ENCODE measurements around the gene GALNT5. TPM values are rescaled to one million over a fixed set of nuclear protein-coding genes. Genes with fewer than 3 reads are reported as not detected.

GALNT5 gene
- total RNA-seq, 1 donor from 2014 or later: 5.3 TPM

- H3K4me1 Mint-ChIP-seq (ENCODE audit: unreplicated experiment): peaks cover 2% of the 10 kb centered on the region
- no peaks in the 10 kb centered on the region for H3K36me3 Mint-ChIP-seq (ENCODE audit: unreplicated experiment)
- no peak overlapping the region for H3K4me3 Mint-ChIP-seq (ENCODE audit: unreplicated experiment)
- DNase-seq (ENCODE audit: extremely low spot score, unreplicated experiment): no peak
- no peak overlapping the region for H3K27ac Mint-ChIP-seq (ENCODE audit: unreplicated experiment)
- peaks cover 3% of the 10 kb centered on the region for H3K27me3 Mint-ChIP-seq (ENCODE audit: unreplicated experiment)
- H3K9me3 Mint-ChIP-seq (ENCODE audit: unreplicated experiment): peaks cover 3% of the 10 kb centered on the region
- TF ChIP-seq CTCF (IDR thresholded peaks at IDR 0.05): no peak
Observed at GRCh38 chr2:157229572-157229971, 27.9 kb upstream of the GALNT5 start.

GRCh38 chr2:157231476-157231875, 26.0 kb upstream of the GALNT5 start:
- no peak overlapping the region for H3K27ac Mint-ChIP-seq (ENCODE audit: unreplicated experiment)
- H3K4me3 Mint-ChIP-seq (ENCODE audit: unreplicated experiment): no peak overlapping the region
- DNase-seq (ENCODE audit: extremely low spot score, unreplicated experiment): no peak
- H3K9me3 Mint-ChIP-seq (ENCODE audit: unreplicated experiment): peaks cover 3% of the 10 kb centered on the region
- no peak for TF ChIP-seq CTCF (IDR thresholded peaks at IDR 0.05)
- H3K27me3 Mint-ChIP-seq (ENCODE audit: unreplicated experiment): peaks cover 3% of the 10 kb centered on the region
- H3K4me1 Mint-ChIP-seq (ENCODE audit: unreplicated experiment): peaks cover 2% of the 10 kb centered on the region
- no peaks in the 10 kb centered on the region for H3K36me3 Mint-ChIP-seq (ENCODE audit: unreplicated experiment)

- H3K4me1 Mint-ChIP-seq (ENCODE audit: unreplicated experiment): peaks cover 2% of the 10 kb centered on the region
- H3K36me3 Mint-ChIP-seq (ENCODE audit: unreplicated experiment): no peaks in the 10 kb centered on the region
- TF ChIP-seq CTCF (IDR thresholded peaks at IDR 0.05): no peak
- no peak overlapping the region for H3K27ac Mint-ChIP-seq (ENCODE audit: unreplicated experiment)
- H3K27me3 Mint-ChIP-seq (ENCODE audit: unreplicated experiment): peaks cover 2% of the 10 kb centered on the region
- H3K9me3 Mint-ChIP-seq (ENCODE audit: unreplicated experiment): peaks cover 3% of the 10 kb centered on the region
- no peak for DNase-seq (ENCODE audit: extremely low spot score, unreplicated experiment)
- H3K4me3 Mint-ChIP-seq (ENCODE audit: unreplicated experiment): no peak overlapping the region
Observed at GRCh38 chr2:157233506-157233905, 24.0 kb upstream of the GALNT5 start.

GRCh38 chr2:157236404-157236803, 21.1 kb upstream of the GALNT5 start:
- peaks cover 3% of the 10 kb centered on the region for H3K9me3 Mint-ChIP-seq (ENCODE audit: unreplicated experiment)
- H3K36me3 Mint-ChIP-seq (ENCODE audit: unreplicated experiment): no peaks in the 10 kb centered on the region
- H3K27ac Mint-ChIP-seq (ENCODE audit: unreplicated experiment): no peak overlapping the region
- H3K27me3 Mint-ChIP-seq (ENCODE audit: unreplicated experiment): peaks cover 2% of the 10 kb centered on the region
- peaks cover 2% of the 10 kb centered on the region for H3K4me1 Mint-ChIP-seq (ENCODE audit: unreplicated experiment)
- no peak for TF ChIP-seq CTCF (IDR thresholded peaks at IDR 0.05)
- DNase-seq (ENCODE audit: extremely low spot score, unreplicated experiment): no peak
- H3K4me3 Mint-ChIP-seq (ENCODE audit: unreplicated experiment): no peak overlapping the region

GRCh38 chr2:157238296-157238695, 19.2 kb upstream of the GALNT5 start:
- H3K27ac Mint-ChIP-seq (ENCODE audit: unreplicated experiment): no peak overlapping the region
- no peaks in the 10 kb centered on the region for H3K36me3 Mint-ChIP-seq (ENCODE audit: unreplicated experiment)
- no peak overlapping the region for H3K4me3 Mint-ChIP-seq (ENCODE audit: unreplicated experiment)
- TF ChIP-seq CTCF (IDR thresholded peaks at IDR 0.05): no peak
- peaks cover 1% of the 10 kb centered on the region for H3K4me1 Mint-ChIP-seq (ENCODE audit: unreplicated experiment)
- H3K27me3 Mint-ChIP-seq (ENCODE audit: unreplicated experiment): peaks cover 2% of the 10 kb centered on the region
- peaks cover 2% of the 10 kb centered on the region for H3K9me3 Mint-ChIP-seq (ENCODE audit: unreplicated experiment)
- DNase-seq (ENCODE audit: extremely low spot score, unreplicated experiment): no peak
